Left lung (tissue), 10 donors: ENCODE measurements around the gene TICRR. TPM values are rescaled to one million over a fixed set of nuclear protein-coding genes. Genes with fewer than 3 reads are reported as not detected.

Experiments used
- ATAC-seq: fragments of 200-7000 bp; cut with Tn5 transposase; one replicate; pipeline ENCODE4 v1.9.1; 2020; ENCODE audit warnings: moderate library complexity
- DNase-seq, 4 donors: peaks; one replicate each; pipeline ENCODE4 v3.0.0-alpha.2; 2013 to 2020
- H3K27ac ChIP-seq, 2 donors: fragments of 200-600 bp; sonication (generic) in 1 of 2; one replicate each; pipeline versions ENCODE4 v1.5.0 to v1.8.0; 2020 to 2021
- H3K27me3 ChIP-seq, 2 donors: fragments of 200-600 bp; sonication (generic) in 1 of 2; one replicate each; pipeline versions ENCODE4 v1.5.0 to v1.8.0; 2020 to 2021
- H3K36me3 ChIP-seq, 2 donors: fragments of 200-600 bp; sonication (generic) in 1 of 2; one replicate each; pipeline versions ENCODE4 v1.5.0 to v1.8.0; 2020 to 2021
- H3K4me1 ChIP-seq, 2 donors: fragments of 200-600 bp; one replicate each; pipeline ENCODE4 v1.8.0; 2021
- H3K4me3 ChIP-seq, 2 donors: fragments of 200-600 bp; sonication (generic) in 1 of 2; one replicate each; pipeline versions ENCODE4 v1.5.0 to v1.8.0; 2020 to 2021; ENCODE audit warnings: mild to moderate bottlenecking in 1 of 2
- H3K9me3 ChIP-seq, 2 donors: fragments of 200-600 bp; sonication (generic) in 1 of 2; one replicate each; pipeline versions ENCODE4 v1.5.0 to v1.8.0; 2020 to 2021
- CTCF ChIP-seq, 2 donors: fragments of 200-600 bp; sonication (generic) in 1 of 2; IDR thresholded peaks; one replicate each; pipeline versions ENCODE4 v1.5.0 to v1.8.0; 2021; ENCODE audit warnings: antibody characterized with exemption in 2 of 2
- intact Hi-C, 2 donors: fragments of 100-400 bp; cut with DNase I; formaldehyde crosslinking; loops; one replicate each; pipeline versions ENCODE4 v1.11.2 to v1.14.2; 2022
- polyA plus RNA-seq, 6 donors: library from polyadenylated mRNA; unstranded; fragments of 120-200 nt; gene quantifications; one replicate each; pipeline ENCODE4 v1.2.1, GENCODE V29; 2013; ENCODE audit not compliant: insufficient read length in 6 of 6
- total RNA-seq, 2 donors: library from RNA; stranded (reverse); fragmentation: NEBNext Ultra II Directional; extraction: Animal tissue kit (Norgen Biotek cat#: 25700); gene quantifications; one replicate each; pipeline ENCODE4 v1.2.1, GENCODE V29; 2021
- donor health status: DM: no; HTN: yes; CAD: no.
- donor health status: DM: no; HTN: no; CAD: no.

The TICRR gene
- total and polyA plus RNA-seq, 8 donors = 1.7 to 17.7 (median 10.2) TPM

GRCh38 chr15:89555768-89556167 lies 19.5 kb upstream of the TICRR start:
- Histone ChIP-seq H3K4me3 (no peak overlapping the region), H3K9me3 (no peaks in the 10 kb centered on the region), H3K36me3 (no peaks in the 10 kb centered on the region), H3K4me1 (no peaks in the 10 kb centered on the region), H3K27me3 (peaks cover 0 to 31% of the 10 kb centered on the region in 2 donors), H3K27ac (no peak overlapping the region)
- intact Hi-C loops = no loop called here
- no peak for TF ChIP-seq CTCF (IDR thresholded peaks at IDR 0.05)
- DNase-seq = no peak
- ATAC-seq = no peak

GRCh38 chr15:89556413-89557262 lies 18.6 kb upstream of the TICRR start:
- ATAC-seq (peak; percentile 88), DNase-seq (peak in 2 of 4 donors; percentile 54 to 70)
- H3K27ac ChIP-seq = no peak overlapping the region
- TF ChIP-seq CTCF (IDR thresholded peaks at IDR 0.05) = peak; percentile 76 to 82
- no peaks in the 10 kb centered on the region for H3K36me3 ChIP-seq
- no peaks in the 10 kb centered on the region for H3K9me3 ChIP-seq
- H3K4me1 ChIP-seq = no peaks in the 10 kb centered on the region
- intact Hi-C loops = no loop called here
- H3K27me3 ChIP-seq = peaks cover 0 to 34% of the 10 kb centered on the region in 2 donors
- H3K4me3 ChIP-seq = no peak overlapping the region

- no peak for ATAC-seq
- Histone ChIP-seq H3K4me1 (no peaks in the 10 kb centered on the region), H3K4me3 (no peak overlapping the region), H3K27me3 (peaks cover 0 to 34% of the 10 kb centered on the region in 2 donors), H3K27ac (no peak overlapping the region), H3K9me3 (no peaks in the 10 kb centered on the region), H3K36me3 (no peaks in the 10 kb centered on the region)
- no peak for TF ChIP-seq CTCF (IDR thresholded peaks at IDR 0.05)
- DNase-seq = no peak
- intact Hi-C loops = no loop called here
These were observed 15.5 kb upstream of the TICRR start for GRCh38 chr15:89559769-89560264.

GRCh38 chr15:89566181-89566580 lies 9.1 kb upstream of the TICRR start:
- DNase-seq = no peak
- Histone ChIP-seq H3K4me1 (no peaks in the 10 kb centered on the region), H3K9me3 (no peaks in the 10 kb centered on the region), H3K4me3 (no peak overlapping the region), H3K36me3 (no peaks in the 10 kb centered on the region), H3K27me3 (no peaks in the 10 kb centered on the region), H3K27ac (no peak overlapping the region)
- no peak for TF ChIP-seq CTCF (IDR thresholded peaks at IDR 0.05)
- no peak for ATAC-seq
- intact Hi-C loops = no loop called here

GRCh38 chr15:89566621-89567294 lies 8.5 kb upstream of the TICRR start:
- Histone ChIP-seq H3K27me3 (no peaks in the 10 kb centered on the region), H3K9me3 (no peaks in the 10 kb centered on the region), H3K36me3 (no peaks in the 10 kb centered on the region), H3K4me1 (no peaks in the 10 kb centered on the region), H3K4me3 (no peak overlapping the region), H3K27ac (no peak overlapping the region)
- no peak for TF ChIP-seq CTCF (IDR thresholded peaks at IDR 0.05)
- intact Hi-C loops = no loop called here
- DNase-seq (no peak), ATAC-seq (no peak)
